Kasumi-1 (cell line): ENCODE data around the gene PDLIM3.
"Not testable (repeated sequence)": the region's sequence is repeated elsewhere in the genome, so short reads cannot be mapped to it uniquely, and the experiment has no call there.

Experiments used
- DNase-seq, 2 experiments: peaks; one replicate each; lab custom pipeline; 2025; lab: John Stamatoyannopoulos, UW

PDLIM3 gene

DNA sequence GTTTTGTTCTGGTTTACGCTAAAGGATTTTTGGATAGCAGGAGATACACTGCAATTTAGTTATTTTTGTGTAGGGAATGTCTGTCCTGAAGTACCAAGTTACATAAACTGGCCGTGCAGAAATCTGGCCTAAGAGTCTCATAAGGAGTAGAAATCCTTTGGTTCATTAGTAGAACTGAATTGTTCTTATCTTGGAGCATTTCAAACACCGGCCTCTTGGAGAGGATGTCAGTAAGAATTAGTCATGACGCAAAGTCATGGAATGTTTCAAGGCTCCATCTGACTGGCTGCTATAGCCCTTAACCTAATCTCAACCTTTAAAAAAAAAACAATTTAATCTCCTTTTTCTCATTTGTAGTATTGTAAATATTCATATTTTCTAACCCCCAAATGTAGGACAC lies 15.2 kb downstream of the PDLIM3 start:
- DNase-seq: no peak

DNA sequence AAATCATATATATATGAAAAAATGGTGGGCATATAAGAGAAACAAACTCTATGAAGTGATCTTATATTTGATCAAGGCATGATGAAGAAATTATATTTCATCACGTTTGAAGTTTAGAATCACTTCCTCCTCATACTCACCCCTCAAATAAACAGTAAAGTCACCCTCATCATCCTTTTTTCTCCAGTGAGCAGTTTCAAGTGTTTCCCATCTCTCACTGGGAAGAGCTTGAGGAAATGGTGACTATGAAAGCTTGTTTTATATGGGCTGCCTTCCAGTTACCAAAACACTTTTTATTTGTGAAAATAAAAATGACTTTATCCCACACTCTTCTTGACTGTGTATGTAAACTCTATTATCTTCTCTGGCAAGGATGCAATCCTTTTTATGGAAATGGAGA lies 16.8 kb downstream of the PDLIM3 start:
- no peak for DNase-seq

DNA sequence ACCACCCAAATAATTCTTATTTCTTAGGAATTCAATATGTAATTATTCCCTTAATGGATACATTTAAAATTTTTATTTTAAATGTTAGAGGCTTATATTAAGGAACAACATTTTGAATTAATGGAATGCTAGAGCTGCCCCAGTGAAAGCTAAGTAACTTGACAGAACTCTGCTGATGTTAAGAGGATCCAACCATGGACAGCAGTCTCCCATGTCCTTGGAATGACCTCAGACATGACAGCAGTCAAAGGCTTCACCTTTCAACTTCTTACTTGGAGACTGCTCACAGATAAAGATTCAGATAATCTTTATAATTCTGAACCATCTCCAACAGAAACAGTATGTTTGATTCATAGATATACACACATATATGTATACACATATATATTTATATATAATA lies 17.2 kb downstream of the PDLIM3 start:
- DNase-seq: no peak

DNA sequence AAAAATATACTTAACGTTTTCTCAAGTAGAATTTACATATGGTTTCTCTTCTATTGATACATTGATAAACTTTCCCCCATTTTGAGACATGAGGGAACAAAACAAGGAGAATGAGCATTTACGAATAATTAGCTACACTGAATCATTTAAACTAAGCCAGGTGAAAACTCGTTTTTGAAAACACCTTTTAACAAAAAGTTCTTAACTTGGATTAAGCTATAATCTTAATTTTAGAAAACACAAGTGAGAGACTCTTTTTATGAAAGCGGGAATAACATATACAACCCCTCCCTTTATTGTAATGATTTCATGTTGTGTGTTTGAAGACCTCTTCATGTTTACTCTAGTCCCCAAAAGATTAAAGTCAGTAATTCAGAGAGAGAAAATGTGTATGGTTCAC lies 20.1 kb downstream of the PDLIM3 start:
- DNase-seq: no peak

DNA sequence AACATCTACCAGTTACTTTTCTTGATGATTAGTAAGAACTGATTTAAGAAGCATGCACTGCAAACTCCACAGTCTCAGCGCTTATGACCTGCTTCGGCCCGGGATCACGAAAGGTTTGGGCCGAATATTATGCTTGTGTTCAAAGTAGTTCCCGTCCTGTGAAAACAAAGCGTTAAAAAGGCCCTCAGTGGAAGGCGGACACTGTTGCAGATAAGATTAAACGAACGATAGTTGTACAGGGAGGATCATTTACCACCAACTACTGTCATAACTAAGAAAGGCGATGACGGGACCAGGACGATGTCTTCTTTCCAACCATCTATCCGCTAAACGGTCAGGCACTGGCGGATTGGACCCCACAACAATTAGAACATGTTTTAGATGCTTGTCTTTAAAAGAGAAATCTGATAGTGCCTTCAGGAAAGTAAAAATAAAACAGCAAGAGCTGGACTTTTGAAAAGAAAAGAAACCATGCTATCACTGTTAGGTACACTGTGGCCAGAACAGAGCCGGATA lies 21.1 kb downstream of the PDLIM3 start:
- no peak for DNase-seq

DNA sequence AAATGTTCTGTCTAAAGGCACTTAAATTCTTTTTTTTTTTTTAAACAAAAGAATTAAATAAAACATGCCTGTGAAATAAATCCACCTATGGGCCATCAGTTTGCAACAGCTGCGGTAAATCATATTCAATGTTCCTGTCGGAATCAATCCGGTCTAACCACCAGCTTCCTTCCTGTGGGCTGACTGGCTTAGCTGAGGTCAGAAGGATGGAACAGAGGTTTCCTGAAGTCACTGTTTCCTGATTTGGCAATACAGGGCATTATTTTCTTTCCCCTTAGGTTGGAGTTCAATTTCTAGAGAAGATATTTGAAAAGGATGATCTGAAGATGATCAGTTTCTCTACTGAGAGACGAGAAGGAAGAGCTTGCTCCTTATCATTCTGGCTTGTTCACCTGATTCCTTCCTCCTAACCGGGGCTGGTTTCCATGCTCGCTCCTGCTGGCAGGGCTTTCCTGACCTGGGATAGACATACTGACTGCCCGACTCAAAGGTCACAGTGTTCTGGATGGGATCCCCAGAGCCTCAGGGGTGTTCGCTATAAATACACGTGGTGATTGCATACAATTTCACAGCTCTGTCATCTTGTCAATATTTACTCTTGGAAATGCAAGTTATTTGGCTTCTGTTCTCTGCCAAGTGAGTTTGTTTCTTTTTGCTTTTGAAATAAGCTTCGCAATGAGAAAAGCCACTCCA lies 21.7 kb downstream of the PDLIM3 start:
- peak; percentile 78 to 87 for DNase-seq

- DNase-seq: no peak
These were observed 22.8 kb downstream of the PDLIM3 start for GRCh38 chr4:185512516-185512915.

DNA sequence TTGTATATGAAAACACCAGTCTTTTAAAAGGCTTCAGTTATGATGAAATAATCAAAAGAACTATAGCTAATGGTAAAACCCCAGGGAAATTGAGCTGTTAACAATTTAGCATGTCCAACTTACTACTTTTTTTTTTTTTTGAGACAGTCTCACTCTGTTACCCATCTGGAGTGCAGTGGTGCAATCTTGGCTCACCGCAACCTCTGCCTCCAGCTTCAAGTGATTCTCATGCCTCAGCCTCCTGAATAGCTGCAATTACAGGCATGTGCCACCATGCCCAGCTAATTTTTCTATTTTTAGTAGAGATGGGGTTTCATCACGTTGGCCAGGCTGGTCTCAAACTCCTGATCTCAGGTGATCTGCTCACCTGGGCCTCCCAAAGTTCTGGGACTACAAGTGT lies 24.1 kb downstream of the PDLIM3 start:
- not testable (repeated sequence) for DNase-seq

DNA sequence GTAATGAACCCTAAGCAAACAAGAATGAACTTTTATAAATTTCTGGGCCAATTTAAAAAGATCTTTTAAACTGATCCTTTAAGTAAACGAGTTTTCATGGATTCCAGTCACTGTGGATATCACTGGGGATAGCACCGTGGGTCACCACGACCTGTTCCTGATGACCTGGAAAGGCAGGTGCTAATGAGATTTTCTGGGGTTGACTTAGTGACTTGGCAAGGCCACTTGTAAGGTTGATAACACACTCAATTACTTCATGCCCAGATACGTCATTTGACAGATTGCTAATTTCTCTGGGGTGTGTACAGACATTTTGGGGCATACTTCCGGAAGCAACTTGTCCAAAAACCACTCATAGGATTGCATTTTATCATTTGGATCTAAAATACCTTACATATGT lies 24.5 kb downstream of the PDLIM3 start:
- DNase-seq: no peak

DNA sequence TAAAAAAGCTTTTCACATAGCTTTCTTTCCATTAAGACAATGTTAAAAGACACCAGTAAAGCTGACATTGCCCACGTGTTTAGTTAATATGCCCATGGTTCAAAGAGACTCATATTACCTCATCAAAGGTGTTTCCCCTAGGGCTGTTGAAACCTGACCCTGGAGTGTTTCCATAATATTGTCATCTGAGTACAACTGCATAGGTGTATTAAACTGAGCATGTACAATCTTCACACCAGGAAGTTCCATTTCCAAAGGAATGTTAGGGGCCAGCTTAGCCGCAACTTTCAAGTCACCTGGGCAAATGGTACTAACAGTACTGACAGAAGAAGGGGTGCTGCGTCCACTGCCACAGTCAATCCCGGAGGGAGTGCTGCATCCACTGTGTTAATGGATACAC lies 27.1 kb downstream of the PDLIM3 start:
- no peak for DNase-seq

- no peak for DNase-seq
These were observed 28.9 kb downstream of the PDLIM3 start for GRCh38 chr4:185506422-185506821.

- no peak for DNase-seq
These were observed 30.9 kb downstream of the PDLIM3 start for GRCh38 chr4:185504098-185505047.

DNA sequence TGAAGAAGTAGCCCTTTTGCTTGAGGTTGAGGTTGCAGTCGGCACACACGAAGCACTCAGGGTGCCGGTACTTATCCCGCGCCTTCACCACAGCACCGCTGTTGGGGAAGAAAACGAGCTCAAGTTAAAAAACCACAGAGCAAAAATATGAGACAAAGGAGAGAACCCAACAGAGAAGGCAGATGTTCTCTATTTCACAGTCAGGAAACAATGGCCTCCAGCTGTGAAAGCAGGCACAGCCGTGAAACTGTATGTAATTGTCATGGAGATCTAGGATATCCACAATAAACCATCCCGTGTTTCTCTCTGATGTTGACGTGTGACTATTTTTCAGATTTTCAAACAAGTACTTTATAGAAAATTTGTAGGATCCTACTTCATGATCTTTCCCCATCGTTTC lies 32.9 kb downstream of the PDLIM3 start:
- no peak for DNase-seq

- DNase-seq: no peak
These were observed 34.7 kb downstream of the PDLIM3 start for GRCh38 chr4:185500576-185500975.

GRCh38 chr4:185500035-185500434 lies 35.3 kb downstream of the PDLIM3 start:
- no peak for DNase-seq

DNA sequence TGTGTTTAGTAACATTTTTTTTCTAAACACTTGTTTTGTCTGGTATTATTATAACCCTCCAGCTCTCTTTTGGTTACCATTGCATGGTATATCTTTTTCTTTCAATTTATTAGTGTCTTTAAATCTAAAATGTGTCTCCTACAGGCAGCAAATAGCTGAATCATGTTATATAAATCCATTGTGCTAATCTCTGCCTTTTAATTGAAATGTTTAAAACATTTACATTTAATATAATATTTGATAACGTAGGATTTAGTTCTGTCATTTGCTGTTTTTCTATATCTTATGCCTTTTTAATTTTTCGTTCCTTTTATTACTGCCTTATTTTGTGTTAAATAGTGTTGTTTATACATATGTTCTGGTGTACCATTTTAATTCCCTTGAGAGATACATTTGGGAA lies 46.7 kb downstream of the PDLIM3 start:
- DNase-seq: no peak

DNA sequence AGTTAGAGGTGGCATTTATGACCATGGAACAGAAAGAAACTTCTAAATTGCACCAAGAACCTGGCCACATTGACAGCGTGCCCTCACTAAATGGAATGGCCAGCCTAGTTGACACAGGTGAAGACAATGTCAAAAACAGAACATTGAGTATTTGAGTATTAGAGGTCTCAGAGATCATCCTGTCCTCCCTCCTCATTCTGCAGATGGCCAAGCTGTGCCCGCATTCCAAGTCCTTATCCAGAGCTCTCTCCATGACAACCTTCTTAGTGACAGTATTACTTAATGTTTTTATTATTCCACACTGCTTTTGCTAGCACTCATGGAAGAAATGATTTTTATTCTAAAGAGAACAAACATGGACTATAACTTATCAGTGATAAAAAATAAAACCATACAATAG lies 53.9 kb downstream of the PDLIM3 start:
- no peak for DNase-seq

DNA sequence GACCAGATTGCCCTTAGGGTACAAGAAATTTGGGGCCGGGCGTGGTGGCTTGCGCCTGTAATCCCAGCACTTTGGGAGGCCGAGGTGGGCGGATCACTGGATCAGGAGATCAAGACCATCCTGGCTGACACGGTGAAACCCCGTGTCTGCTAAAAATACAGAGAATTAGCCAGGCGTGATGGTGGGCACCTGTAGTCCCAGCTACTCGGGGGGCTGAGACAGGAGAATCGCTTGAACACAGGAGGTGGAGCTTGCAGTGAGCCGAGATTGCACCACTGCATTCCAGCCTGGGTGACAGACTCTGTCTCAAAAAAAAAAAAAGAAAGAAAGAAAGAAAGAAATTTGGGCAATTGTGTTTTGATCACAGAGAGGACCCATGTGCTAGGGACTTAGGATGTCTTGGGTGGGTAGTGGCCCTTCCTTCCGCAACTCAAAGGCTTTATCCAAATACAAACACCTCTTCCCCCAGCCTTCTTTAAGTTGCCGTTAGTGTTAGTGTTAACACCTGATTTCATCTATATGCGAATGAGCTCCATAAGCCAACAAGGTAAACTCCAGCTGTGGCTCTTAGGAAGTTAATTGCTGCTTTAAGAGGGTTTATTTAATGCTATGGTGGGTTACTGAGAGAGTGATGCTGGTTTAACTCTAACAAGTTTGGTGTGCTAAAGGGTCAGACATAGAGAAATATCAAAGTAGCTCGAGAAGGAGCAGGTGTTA lies 55.1 kb downstream of the PDLIM3 start:
- DNase-seq: no peak

DNA sequence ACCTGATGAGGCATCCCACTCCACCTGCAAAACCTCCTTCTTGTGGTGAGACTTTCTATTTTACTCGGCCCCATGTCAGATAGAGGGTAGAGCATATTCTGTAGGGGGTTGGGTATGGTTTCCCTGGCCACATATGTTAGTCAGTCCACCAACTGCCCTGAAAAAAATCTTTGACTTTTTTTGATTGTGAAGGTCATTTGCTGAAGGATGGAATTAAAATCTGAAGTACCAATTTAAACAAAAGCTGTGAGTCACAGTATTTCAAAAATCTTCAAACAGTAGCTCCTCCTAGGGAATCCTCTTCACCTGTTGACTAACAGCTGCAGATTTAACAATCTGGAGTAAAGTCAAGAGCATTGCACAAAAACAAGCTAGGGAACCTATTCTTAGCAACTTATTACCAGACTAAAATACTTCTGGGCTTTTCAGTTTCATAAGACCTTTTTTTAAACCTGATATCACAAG lies 55.8 kb downstream of the PDLIM3 start:
- no peak for DNase-seq

DNA sequence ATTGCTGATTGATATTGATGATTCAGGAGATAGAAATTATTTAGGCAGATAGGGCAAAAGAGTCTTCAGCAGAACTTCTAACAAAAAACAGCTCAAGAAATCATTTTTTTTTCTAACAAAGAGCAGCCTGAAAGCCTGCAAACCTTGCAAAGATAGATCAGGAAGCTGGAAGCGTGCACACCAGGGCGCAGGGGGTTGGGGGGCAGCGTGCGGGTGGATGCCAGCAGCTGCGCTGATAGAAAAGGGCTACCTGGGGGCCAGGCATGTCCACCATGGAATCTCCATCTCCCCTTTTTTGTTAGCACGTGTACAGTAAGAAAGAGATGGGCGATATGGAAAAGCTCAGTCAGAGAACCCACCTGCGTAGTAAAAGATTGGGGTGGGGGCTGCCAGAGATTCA lies 62.1 kb downstream of the PDLIM3 start:
- DNase-seq: no peak

- no peak for DNase-seq
These were observed 63.2 kb downstream of the PDLIM3 start for GRCh38 chr4:185472103-185472542.
